Mammary epithelial cell (primary cell): ENCODE measurements around the gene MTIF2.

Experiments used
- CTCF ChIP-seq, 2 donors: IDR thresholded peaks in 1 of 2; conservative IDR thresholded peaks in 1 of 2; 2 replicates each; pipeline ENCODE4 v1.5.1; 2011 to 2012; ENCODE audit warnings: inconsistent platforms in 2 of 2, low read length in 2 of 2, mild to moderate bottlenecking in 2 of 2, control low read depth in 1 of 2, low read depth in 1 of 2; ENCODE audit not compliant: insufficient read depth in 1 of 2; ENCODE audit errors: extremely low read depth in 1 of 2
- EZH2 ChIP-seq: IDR thresholded peaks from 2 replicates; pipeline ENCODE4 v1.6.1; 2012; ENCODE audit warnings: low read length, inconsistent platforms, borderline replicate concordance

- TF ChIP-seq CTCF (conservative IDR thresholded peaks at IDR 0.05 in 1 of 2, IDR thresholded peaks at IDR 0.05 in 1 of 2; ENCODE audit: extremely low read depth in 1 of 2, insufficient read depth in 1 of 2, low read depth in 1 of 2, low read length in 2 of 2): no peak
- no peak for TF ChIP-seq EZH2
These were observed 35.4 kb downstream of the MTIF2 start for GRCh38 chr2:55233658-55233940.
